GM21447 (cell line): ENCODE data around the gene SLC66A1.

Experiments used
- ATAC-seq: cut with Tn5 transposase; IDR thresholded peaks from one replicate; pipeline ENCODE4 v1.9.1; 2021; ENCODE audit not compliant: unreplicated experiment

SLC66A1 gene

DNA sequence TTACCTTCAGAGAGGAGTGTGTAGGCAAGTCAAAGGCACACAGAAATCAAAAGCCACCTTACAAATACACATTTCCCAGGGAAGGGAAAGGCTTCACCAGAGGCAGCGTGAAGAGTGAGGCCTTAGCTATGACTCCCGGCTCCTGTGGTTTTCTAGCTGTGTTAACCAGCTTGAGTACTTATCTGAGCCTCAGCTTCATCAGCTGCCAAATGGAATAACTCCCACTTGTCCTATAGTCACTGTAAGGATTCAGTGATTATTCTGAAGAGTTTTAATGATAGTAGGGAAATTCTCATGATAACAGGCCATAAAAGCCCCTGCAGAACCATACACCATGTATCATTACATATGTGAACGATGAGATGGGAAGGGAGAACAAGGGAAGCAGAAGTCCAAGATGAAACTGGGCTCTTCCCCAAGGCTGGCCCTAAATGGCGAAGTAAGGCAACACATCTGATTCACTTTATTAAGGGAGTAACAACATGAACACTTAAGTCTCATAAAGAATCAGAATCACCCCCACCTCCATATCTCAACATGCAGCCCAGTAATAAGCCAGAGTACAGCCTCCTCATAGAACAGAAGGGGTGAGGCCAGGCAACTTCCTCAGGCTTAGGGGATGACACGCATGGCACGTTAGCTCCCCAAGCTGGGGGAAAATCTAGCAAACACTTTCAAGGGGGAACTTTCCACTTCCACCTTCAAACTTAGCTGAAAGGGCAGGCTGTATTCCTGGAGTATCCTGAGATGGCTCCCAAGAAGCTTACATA, 63.7 kb downstream of the SLC66A1 start:
- no peak for ATAC-seq

DNA sequence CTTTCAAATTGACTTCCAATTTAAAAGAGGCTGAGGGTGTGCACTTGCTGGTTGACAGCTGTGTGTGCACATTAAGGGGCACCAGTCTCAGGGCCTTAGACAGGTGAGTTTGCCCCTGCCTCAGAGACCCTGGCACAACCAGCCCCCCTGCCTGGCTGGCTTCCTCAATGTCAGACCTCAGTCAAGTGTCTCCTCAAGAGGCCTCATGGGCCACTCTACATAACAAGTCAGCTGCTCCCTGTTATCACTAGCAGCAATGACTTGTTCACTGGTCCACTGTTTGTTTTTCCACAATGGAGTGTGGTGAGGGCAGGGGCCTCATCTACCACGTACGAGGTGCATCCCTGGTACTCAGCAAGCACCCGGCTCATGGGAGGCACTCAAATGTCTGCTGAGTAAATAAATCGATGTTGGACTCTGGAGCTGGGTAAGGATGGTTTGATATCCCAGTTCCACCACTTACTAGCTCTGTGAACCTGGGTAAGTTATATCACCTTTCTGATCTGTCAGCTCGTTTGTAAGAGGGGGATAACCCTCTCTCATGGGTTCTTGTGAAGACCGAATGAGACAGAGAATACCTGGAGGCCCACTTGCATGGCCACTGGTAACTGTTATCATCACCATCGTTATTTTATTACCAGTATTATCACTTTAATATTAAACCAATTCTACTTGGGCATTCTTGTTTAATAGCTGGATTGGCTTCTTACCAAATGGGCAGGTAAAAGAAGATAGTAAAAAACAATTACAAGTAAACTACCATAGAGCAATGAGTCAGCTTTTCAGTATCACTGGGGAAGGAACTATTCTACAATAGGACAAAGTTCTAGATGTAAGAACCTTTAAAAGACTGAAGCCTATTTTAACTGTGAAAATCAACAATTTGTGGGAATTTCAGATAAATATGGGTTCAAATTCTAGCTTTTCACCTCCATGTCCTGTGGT, 64.6 kb downstream of the SLC66A1 start:
- no peak for ATAC-seq

- ATAC-seq = no peak
These were observed 65.9 kb downstream of the SLC66A1 start for GRCh38 chr1:19377812-19378718.
